Hematopoietic multipotent progenitor cell (in vitro differentiated cells): ENCODE results near the gene PRKCE. TPM values are rescaled to one million over a fixed set of nuclear protein-coding genes. Genes with fewer than 3 reads are reported as not detected.

Experiments used
- DNase-seq, 3 donors: peaks; one replicate each; pipeline ENCODE4 v3.0.0-alpha.2; 2011 to 2015; ENCODE audit warnings: low read depth in 2 of 3, low spot score in 2 of 3
- total RNA-seq: library from RNA; depleted of rRNA; stranded (reverse); fragments of >200 nt; gene quantifications from one replicate; pipeline ENCODE4 v1.2.3, GENCODE V29; 2012

The PRKCE gene
- total RNA-seq, 1 donor: 11.8 TPM

DNA sequence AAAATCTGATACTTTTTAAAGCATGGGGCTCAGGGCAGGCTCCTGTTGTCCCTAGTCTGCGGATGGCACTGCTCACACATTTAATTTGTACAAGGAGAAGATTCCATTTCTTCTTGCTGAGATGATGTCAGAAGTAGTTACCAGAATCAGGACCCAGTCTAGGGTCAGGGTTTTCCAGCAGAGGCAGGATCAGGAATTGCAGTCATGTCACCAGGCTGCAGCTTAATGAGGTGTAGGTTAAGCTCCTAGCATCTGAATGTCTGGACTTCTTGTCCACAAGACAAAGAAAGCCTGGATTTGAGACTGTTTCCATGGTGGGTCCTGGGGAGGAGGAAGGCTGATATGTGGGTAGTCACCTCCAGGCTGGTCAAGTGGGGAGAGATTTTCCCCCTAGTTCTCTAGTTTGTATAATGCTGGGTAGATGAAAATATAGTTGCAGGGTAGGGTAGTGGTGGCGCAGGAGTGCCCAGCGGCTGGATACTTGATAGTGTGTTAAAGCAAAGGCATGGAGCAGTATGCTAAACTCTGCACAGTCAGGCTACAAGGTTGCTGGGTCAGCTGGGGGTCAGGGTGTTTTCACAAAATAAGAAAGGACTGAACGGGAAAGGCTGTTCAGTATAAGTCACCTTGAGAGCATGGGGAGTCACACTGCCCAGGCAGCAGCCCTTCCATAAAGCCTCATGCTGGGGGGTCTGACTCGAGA is 148.4 kb downstream of the PRKCE start:
- DNase-seq: no peak

DNA sequence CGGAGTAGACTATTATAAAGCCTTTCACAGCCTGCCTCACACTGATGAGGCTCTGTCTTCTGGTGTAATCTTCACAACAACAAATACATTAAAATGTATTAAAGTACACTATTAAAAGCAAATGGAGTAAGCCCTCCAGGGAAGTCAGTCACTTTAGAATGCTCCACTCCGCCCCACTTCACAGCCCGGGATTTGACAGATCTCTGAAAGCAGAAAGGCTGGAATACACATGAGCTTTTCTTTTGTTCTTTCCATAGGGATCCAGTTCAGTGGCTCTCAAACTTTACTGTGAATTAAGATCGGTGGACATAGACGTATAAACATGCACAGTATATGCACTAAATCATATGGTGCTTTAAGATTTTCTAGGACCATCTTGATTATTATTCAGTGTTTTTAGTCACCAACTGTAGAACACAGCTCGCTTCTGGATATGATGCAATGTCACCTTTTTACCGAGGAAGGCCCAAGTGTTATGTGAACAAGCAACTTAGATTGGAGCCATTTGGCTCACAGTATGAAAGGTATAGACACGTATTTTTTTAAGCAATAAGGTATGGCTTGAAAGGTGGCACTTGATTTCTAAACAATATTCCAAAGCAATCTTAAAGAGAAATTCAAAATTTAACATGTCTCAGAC is 151.1 kb downstream of the PRKCE start:
- DNase-seq: no peak

DNA sequence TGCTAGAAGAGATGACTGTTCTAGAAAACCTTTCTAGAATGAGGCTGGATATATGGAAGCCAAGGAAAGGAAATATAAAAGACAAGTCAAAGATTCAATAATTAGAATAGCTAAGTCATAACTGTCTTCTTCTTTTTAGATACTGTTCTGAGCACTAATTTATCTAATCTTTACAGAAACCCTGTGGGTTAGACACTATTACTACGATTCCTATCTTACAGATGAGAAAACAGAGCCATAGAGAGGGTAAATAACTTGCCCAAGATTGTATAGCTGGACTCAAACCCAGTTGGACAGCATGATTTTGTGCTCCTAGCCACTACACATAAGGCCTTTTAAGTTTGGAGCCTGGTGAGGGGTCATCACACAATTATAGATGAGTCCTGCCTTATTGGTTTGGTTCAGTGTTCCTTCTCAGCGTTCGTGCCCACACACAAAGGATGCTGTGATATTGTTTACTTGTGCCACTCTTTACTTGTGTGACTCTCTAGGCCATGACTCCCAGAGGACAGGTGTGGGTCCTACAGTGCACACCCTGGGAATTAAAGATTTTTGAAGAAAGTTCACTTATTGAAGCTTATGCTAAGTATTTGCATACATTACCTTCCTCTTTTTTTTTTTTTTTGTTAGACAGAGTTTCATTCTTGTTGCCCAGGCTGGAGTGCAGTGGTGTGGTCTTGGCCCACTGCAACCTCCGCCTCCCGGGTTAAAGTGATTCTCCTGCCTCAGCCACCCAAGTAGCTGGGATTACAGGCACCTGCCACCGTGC is 153.7 kb downstream of the PRKCE start:
- DNase-seq: no peak

DNA sequence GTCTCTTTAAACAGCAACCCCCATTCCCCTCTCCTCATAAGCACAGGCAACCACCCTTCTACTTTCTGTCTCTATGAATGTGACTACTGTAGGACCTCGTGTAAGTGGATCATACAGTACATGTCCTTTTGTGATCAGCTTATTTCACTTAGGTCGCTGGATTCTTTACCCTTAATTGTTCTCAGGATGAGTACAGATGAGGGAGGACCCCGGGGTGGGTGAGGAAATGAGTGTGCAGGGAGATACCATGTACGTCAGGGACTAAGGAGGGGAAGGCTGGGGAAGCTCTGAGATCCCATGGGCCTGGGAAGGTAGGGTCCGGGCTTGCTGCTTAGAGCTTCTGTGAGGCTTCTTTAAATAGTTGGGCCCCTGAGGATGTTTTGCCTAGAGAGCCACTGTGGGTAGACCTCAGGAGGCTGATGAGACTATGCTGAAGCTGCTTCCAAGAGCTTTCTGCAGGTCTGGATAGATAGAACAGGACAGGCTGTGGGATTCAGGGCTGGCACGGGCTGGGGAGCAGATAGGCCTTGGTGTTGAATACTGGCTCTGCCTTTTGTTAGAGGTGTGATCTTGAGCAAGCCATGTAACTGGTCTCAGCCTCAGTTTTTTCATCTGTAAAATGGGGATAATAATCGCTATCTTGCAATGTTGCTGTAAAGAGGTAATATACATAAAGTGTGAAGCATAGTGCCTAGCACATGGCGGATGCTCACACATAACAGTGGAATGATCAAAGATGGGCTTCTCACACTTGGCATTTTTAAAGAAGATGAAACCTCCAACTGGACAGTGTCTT is 155.3 kb downstream of the PRKCE start:
- no peak for DNase-seq

DNA sequence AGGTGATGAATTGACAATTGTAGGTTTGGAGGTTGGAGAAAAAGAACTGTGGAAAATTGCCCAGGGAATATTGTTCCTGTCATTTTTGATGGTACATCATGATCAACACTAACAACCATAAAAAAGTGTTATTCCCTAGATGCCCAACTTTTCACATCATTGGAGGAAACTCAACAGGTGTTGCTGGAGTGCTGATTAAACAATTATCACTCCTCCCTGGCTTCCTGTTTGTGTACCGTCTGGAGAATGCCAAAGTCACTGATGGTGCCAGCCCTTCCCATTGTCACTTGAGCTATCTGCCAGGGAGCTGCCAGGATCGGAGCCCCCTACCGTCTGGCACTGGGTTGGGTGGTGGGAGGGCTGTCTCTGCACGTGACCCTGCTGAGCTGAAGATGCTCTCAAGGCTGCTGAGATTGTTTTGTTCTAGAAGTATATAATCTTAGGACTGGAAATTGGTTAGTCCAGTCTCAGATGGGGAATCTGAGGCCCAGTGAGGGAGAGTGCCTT is 156.9 kb downstream of the PRKCE start:
- DNase-seq: no peak

DNA sequence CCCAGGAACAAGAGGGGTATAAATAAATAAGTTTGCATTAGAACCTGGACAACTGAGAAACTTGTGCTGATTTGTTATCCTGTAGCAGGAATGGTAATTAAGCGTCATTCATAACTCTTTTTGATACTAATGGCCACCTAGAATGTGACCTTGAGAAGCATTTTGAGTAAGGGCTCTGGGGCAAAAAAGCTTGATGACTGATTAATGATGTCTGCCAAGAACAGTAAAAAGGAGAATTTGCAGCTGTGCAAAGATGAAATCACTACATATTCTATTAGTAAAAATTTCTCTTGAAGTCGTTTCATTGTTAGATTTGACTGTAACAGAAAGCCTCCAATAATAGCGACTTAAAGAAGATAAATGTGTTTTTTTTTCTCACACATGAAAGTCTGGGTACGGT is 157.7 kb downstream of the PRKCE start:
- no peak for DNase-seq

DNA sequence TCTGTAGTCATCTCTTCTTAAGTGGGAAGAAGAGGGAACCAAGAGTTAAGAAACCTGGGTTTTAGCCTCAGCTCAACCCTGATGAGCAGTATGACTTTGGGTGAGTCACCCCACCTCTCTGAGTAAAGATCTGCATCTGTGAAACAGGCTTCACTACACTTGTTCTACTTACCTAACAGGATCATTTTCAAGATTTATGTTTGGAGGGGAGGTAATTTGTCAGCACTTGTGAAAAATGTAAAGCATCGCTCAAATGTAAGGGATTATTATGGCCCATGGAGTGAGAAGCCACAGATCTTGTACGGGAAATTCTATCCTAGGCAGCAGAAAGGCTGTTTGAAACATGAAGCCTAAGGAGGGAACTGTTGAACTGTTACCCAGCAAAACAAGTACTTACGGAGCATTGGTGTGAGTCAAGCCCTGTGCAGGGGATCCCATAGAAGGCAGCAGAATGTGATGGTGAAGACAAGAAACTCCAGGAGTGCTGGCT is 160.6 kb downstream of the PRKCE start:
- DNase-seq: no peak

DNA sequence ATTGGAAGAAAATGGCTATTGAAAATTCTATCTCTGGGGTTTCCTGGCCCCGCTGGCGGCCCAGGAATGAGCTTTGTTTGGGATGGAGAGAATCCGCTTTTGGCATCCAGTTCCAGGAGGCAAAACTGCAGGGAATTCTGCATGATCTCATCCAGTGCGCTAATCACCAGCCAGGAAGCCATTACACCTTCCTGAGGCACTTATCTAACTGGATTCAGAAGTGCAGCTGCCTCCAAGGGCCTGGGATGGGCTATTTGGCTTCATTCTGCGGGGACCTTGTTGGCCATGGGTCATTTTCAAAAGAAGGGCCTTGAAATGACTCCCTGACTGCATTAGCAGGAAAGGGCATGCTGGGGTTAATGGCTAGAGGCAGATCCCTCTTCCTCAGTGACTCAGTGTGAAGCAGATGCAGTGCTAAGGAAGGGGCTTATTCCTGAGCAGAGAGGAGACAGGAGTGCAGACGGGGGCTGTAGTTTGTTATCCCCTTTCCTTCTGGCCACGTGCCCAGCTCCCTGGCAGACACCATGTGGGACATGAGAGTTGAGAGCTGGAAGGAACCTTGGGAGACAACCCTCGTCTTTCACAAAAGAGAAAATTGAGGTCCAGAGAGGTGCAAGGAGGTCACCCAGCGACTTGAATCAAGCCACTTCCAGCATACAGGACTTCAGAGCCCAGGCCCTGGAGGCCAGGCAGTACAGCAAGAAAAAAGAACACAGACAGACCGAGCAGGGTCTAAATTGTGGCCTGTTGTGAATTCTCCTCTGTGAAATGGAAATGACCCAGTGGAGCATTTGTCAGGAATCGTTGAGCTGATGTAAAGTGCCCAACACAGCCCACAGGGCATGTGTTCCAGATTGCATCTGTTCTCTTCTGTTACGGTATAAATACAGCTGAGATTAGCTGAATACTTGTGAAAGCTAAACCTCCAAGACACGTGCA is 161.8 kb downstream of the PRKCE start:
- no peak for DNase-seq

DNA sequence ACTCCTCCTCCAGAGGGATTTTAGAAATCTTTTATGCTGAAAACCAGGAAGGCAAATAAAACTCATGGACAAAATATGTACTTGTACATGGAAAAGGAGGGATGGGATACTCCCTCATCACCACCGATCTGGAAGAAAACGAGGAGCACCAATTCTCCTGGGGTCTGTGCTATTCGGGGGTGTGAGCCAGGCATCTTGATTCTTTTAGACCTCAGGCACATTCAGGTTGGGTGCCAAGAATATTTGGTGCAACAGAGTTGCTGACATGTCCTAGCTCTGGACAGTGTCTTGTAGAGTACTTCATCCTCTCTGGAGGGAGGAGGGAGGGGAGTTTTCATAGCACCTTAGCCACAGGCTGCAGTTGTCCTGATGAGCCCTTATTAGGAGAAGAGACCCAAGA is 163.0 kb downstream of the PRKCE start:
- no peak for DNase-seq

DNA sequence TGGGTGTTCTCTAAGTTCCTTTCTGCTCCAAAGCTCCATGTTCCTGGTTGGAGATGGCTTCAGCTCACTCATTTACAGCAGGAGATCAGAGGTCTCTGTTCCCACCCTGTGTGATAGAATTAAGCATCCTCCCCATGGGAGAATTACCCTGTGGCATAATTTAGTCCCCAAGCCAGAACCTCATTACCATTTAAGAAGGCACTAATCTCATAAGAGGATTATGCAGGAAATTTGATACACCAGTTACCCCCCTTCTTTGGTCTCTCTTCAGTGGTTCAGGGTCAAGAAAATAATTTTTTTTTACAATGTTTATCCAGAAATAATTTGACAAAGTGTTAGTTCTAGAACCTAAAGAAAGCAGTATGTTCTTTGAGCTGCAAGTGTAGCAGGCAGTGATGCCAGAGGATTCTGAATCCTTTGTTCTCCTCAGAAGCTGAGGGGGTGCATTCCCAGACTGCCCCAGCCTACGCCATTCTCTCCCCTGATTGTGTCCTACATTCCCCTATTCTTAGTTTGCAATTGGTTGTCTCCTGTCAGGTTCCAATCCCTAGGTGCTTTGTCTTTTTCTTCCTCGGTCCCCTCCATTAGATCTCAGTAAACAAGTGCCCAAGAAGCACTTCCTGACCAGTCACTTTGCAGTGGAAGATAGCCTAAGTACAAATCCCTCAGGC is 163.6 kb downstream of the PRKCE start:
- DNase-seq: no peak

DNA sequence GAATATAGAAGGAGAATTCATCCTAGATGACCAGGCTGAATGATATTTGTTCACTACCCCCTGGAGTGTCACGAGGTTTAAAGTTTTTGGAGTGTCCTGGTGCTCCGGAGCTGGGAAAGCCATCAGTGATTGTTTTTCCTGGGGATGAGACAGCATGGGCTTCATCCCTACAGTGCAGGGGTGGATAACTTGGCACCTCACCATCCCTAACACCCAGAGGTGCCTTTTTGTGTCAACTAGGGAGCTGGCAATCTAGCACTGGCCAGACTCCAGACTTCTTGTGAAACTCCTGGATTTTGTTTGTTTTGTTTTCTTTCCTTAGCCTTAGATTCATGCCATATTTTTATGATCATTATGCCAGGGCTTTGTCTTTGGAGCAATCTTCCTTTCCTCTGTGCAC is 164.8 kb downstream of the PRKCE start:
- no peak for DNase-seq

DNA sequence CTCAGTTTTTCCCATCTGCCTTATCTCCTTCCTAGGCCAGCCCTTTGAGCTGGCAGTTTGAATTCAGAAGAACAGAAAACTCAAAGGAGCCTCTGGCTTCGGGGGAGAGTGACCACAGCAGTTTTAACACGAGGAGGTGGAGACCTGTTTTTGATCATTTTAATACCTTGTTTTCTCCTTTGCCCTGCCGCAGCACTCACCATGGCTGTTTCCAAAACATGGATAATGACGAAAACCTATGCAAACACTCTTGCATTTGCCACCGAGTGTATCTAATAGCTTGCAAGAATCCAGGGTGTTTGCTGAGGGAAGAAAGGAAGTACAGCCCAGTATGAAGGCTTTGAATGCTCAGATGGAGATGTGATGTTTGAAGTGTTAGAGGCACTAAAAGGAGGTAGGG is 167.1 kb downstream of the PRKCE start:
- DNase-seq: no peak

DNA sequence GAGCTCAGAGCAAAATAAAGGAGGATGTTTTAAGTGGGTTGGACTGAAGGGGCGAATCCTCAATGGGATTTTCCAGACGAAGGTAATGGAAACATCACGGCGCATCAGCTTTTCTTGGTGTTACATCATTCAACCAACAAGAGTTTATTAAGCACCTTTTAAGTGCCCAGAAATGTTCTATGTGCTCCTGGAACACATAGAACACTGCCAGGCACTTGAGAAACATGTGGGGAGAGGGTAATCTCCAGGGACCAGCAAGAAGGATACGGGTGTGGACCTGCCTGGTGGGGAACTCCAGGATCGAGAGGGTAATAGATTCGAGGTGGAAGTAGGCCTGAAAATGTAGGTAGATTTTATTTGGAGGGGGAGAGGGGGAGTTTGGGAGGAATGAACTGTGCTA is 168.6 kb downstream of the PRKCE start:
- DNase-seq: no peak

DNA sequence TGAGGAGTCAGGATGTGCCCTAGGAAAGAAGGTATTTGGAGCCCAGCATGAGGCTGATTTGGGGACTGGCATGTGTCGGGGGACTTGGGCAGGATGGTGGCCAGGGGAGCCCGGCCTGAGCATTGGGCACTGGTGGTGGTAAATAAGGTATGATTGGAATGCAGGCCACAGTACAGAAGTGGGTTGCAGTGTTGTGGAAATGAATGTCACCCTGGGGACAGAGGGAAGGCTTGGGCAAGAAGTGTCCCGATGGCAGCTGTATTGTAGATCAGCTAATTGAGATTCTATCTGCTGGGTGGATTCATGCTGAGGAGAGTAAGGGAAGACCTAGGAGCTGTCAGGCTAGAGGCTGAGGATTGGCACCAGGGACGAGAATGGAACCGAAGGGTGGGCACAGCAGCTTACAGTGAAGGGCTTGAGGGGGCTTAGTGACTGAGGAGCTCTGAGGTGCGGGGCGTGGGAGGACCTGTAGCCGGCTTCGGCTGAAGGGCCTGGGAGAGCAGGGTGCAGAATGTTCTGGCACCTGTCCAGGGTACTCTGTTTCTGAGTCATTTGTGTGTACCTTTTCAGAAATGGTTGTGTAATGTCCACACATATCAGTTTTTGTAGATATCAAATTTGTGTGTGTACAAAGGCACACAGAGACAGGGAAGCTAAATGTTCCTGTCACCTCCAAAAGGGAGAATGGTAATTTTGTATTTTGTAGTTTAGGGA is 170.2 kb downstream of the PRKCE start:
- no peak for DNase-seq

DNA sequence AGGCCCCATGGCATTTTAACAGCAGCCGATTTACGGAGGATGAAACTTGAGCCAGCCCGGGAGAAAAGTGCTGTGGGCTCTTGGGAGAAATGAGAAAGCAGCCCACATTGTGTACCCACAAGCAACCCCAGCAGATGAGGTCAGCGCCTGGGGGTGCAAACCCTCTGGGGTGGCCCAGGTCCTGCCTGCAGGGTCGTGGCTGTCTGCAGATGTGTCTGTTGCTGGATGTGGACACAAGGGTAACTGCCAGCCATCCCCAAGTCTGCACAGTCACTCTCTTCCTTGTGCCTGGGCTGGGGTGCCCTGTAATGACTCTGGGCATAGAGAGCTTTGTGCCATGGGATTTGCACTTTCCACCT is 170.8 kb downstream of the PRKCE start:
- DNase-seq: no peak

DNA sequence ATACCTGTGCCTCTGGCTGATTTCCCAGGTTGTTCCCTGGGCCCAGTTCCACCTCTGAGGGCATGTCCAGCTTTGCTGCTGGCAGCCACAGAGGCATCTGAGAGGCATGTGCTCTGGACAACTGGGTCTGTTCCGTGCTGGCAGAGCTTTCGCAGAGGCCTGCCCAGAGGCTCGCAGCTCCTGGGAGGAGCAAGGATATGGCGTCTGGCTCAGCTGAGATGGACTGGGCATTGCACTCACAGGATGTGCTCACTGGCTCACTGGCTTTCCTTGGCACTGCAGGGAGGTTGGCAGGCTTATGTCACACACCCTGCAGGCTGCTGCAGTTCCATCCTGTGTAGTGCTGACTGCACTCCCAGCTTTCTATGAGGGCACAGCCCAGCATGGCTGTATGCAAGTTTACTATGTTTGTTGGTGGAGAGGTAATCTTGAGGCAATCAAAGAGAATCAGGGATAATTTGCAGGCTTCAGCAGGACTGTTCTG is 172.3 kb downstream of the PRKCE start:
- no peak for DNase-seq

DNA sequence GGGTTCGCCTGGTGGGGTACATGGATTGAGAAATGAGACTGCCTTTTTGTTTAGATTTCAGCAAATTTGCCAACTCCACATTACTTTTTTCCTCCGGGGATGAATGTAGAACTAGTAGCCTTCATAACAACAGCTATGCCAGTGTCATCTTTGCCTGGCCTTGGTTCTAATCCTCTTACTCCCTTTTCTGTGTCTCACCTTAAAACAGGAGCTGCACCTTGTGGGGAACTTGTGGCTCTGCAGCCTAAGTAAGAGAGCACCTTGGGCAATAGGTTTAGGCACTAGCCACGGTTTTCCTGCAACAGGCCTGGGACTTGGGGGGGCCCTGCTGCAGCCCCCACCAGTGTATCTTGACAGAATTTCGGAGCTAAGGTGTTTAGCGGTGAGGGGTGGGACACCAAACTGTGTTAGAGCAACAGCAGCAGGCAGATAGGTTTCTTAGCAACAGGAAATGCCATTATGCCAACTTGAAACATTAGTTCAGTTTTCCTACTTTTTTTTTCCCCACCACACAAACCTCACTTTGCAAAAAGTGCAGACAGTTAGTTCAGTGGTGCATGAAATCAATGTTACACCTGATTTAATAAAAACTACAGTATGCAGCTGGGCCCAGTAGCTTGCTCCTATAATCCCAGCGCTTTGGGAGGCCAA is 173.7 kb downstream of the PRKCE start:
- peak in 1 of 3 donors; percentile 35 for DNase-seq

DNA sequence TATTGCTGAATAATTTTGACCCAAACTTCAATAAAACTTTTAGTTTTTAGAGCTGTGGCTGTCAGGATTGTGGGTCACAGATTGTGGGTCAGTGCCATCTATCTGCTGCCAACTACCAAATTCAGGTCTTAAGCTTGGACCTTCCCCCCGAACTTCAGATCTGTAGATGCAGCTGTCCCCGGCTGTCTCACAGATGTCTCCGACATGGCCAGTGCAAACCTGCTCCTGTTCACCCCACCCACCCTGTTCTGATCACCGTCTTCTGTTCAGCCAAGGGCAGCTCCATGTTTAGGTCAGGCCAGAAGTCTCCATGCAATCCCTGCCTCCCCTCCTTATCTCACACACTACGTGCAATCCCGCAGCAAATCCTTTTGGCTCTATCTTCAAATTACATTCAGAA is 175.0 kb downstream of the PRKCE start:
- no peak for DNase-seq
